Fibroblast of lung (primary cell): ENCODE measurements around the gene HLA-C. TPM values are rescaled to one million over a fixed set of nuclear protein-coding genes. Genes with fewer than 3 reads are reported as not detected.

ENCODE experiments used
- DNase-seq, 2 donors: peaks; one replicate each; pipeline versions ENCODE4 v3.0.0 to v3.0.0-alpha.2; 2010; ENCODE audit warnings: low read depth in 2 of 2
- H2AFZ ChIP-seq: 2 replicates; pipeline ENCODE4 v1.5.1; 2012; ENCODE audit warnings: low read length, control low read depth, inconsistent platforms
- H3K27ac ChIP-seq: 2 replicates; pipeline ENCODE4 v1.5.1; 2011; ENCODE audit warnings: low read length, control low read depth; ENCODE audit not compliant: insufficient read depth
- H3K27me3 ChIP-seq: 2 replicates; pipeline ENCODE4 v1.5.1; 2011; ENCODE audit warnings: mild to moderate bottlenecking, low read length; ENCODE audit not compliant: control insufficient read depth, insufficient read depth
- H3K36me3 ChIP-seq: 2 replicates; pipeline ENCODE4 v1.5.1; 2011; ENCODE audit warnings: low read length; ENCODE audit not compliant: control insufficient read depth, insufficient read depth
- H3K4me1 ChIP-seq: 2 replicates; pipeline ENCODE4 v1.5.1; 2011; ENCODE audit warnings: low read length; ENCODE audit not compliant: control insufficient read depth, insufficient read depth; ENCODE audit errors: extremely low read depth
- H3K4me2 ChIP-seq: 2 replicates; pipeline ENCODE4 v1.5.1; 2011; ENCODE audit warnings: low read length, control low read depth; ENCODE audit not compliant: insufficient read depth; ENCODE audit errors: extremely low read depth
- H3K4me3 ChIP-seq, 4 experiments: fragments of 200-600 bp in 1 of 4; sonication (generic) in 1 of 4; replicated peaks in 1 of 4; 2 replicates each; pipeline ENCODE4 v1.5.1; 2011 to 2016; ENCODE audit warnings: low read length in 4 of 4, low read depth in 3 of 4, mild to moderate bottlenecking in 3 of 4, control low read depth in 2 of 4, inconsistent platforms in 1 of 4, mixed read lengths in 1 of 4; ENCODE audit not compliant: insufficient read depth in 1 of 4; ENCODE audit errors: control extremely low read depth in 1 of 4
- H3K79me2 ChIP-seq: 2 replicates; pipeline ENCODE4 v1.5.1; 2012; ENCODE audit warnings: mild to moderate bottlenecking, low read length, inconsistent platforms; ENCODE audit not compliant: control insufficient read depth, insufficient read depth
- H3K9ac ChIP-seq: 2 replicates; pipeline ENCODE4 v1.5.1; 2011; ENCODE audit warnings: mild to moderate bottlenecking, low read length, control low read depth; ENCODE audit not compliant: insufficient read depth
- H3K9me3 ChIP-seq: 2 replicates; pipeline ENCODE4 v1.5.1; 2012; ENCODE audit warnings: low read depth, low read length; ENCODE audit not compliant: control insufficient read depth, insufficient read depth
- H4K20me1 ChIP-seq: 2 replicates; pipeline ENCODE4 v1.5.1; 2011; ENCODE audit warnings: low read length; ENCODE audit not compliant: control insufficient read depth, insufficient read depth; ENCODE audit errors: extremely low read depth
- CTCF ChIP-seq, 2 donors: IDR thresholded peaks in 1 of 2; conservative IDR thresholded peaks in 1 of 2; 1 replicate in 1 of 2; 2 replicates in 1 of 2; pipeline ENCODE4 v1.5.1; 2011 to 2012; ENCODE audit warnings: low read length in 2 of 2, control low read depth in 1 of 2, inconsistent platforms in 1 of 2, low read depth in 1 of 2, mild to moderate bottlenecking in 1 of 2
- EZH2 ChIP-seq: IDR thresholded peaks from 2 replicates; pipeline ENCODE4 v1.5.1; 2012; ENCODE audit warnings: low read length, control low read depth, mild to moderate bottlenecking; ENCODE audit errors: missing control alignments
- polyA minus RNA-seq: library from RNA; depleted of rRNA, polyadenylated mRNA; stranded (reverse); fragments of >200 nt; gene quantifications from 2 replicates; pipeline ENCODE4 v1.2.3, GENCODE V29; 2011; ENCODE audit warnings: low replicate concordance
- polyA plus RNA-seq, 2 donors: library from polyadenylated mRNA; depleted of rRNA in 1 of 2; stranded (reverse) in 1 of 2; unstranded in 1 of 2; fragments of >200 nt; gene quantifications; 2 replicates each; pipeline ENCODE4 v1.2.1, GENCODE V29; 2011 to 2012; ENCODE audit warnings: missing spikeins in 1 of 2
- total RNA-seq: library from RNA; depleted of rRNA; stranded (reverse); fragments of >200 nt; gene quantifications from 2 replicates; pipeline ENCODE4 v1.2.1, GENCODE V29; 2014

HLA-C gene
- total RNA-seq = 122 and 193 TPM in 2 replicates
- polyA plus RNA-seq = 274 and 408 TPM in 2 replicates
- 437 and 484 TPM in 2 replicates for polyA plus RNA-seq (2012)
- polyA minus RNA-seq = 359 and 618 TPM in 2 replicates

GRCh38 chr6:31271641-31272357 lies at the start of gene HLA-C:
TSS of gene HLA-C (minus strand) at chr6:31272092. CDS start at chr6:31272071, 21 bp downstream.
- no peaks in the 10 kb centered on the region for H3K4me1 ChIP-seq
- peak within 1 kb of the TSS; percentile 93 for H3K27ac ChIP-seq
- peak within 1 kb of the TSS; percentile 27 for H2AFZ ChIP-seq
- DNase-seq = peak; percentile 93 to 94
- H3K4me2 ChIP-seq = peak within 1 kb of the TSS; percentile 71
- peaks cover 6% of the 10 kb centered on the region for H3K79me2 ChIP-seq
- H3K4me3 ChIP-seq = peak within 1 kb of the TSS; percentile 58 to 71 (median 66)
- peaks cover 5% of the 10 kb centered on the region for H3K36me3 ChIP-seq
- peak within 1 kb of the TSS; percentile 92 for H3K9ac ChIP-seq
- no peaks in the 10 kb centered on the region for H3K9me3 ChIP-seq
- TF ChIP-seq EZH2 = no peak
- no peak for TF ChIP-seq CTCF (conservative IDR thresholded peaks at IDR 0.05 in 1 of 2, IDR thresholded peaks at IDR 0.05 in 1 of 2; ENCODE audit: low read depth in 1 of 2, low read length in 2 of 2)
- H4K20me1 ChIP-seq = no peaks in the 10 kb centered on the region
- peaks cover 2% of the 10 kb centered on the region for H3K27me3 ChIP-seq

- Histone ChIP-seq H3K4me3 (no peak overlapping the region), H2AFZ (no peak overlapping the region), H3K4me2 (no peak overlapping the region), H3K36me3 (no peaks in the 10 kb centered on the region), H3K4me1 (no peaks in the 10 kb centered on the region), H3K79me2 (no peaks in the 10 kb centered on the region), H3K9me3 (no peaks in the 10 kb centered on the region), H3K9ac (no peak overlapping the region), H3K27ac (no peak overlapping the region), H4K20me1 (no peaks in the 10 kb centered on the region), H3K27me3 (peaks cover 10% of the 10 kb centered on the region)
- TF ChIP-seq EZH2 (no peak), CTCF (conservative IDR thresholded peaks at IDR 0.05 in 1 of 2, IDR thresholded peaks at IDR 0.05 in 1 of 2; ENCODE audit: low read depth in 1 of 2, low read length in 2 of 2) (no peak)
- DNase-seq = no peak
These were observed 49.3 kb upstream of the HLA-C start for GRCh38 chr6:31321005-31321707.

- no peak for DNase-seq
- peaks cover 8% of the 10 kb centered on the region for H3K27me3 ChIP-seq
- H3K4me1 ChIP-seq = no peaks in the 10 kb centered on the region
- no peaks in the 10 kb centered on the region for H3K36me3 ChIP-seq
- H3K4me3 ChIP-seq = no peak overlapping the region
- no peaks in the 10 kb centered on the region for H4K20me1 ChIP-seq
- H3K4me2 ChIP-seq = no peak overlapping the region
- no peak for TF ChIP-seq EZH2
- TF ChIP-seq CTCF (conservative IDR thresholded peaks at IDR 0.05 in 1 of 2, IDR thresholded peaks at IDR 0.05 in 1 of 2; ENCODE audit: low read depth in 1 of 2, low read length in 2 of 2) = no peak
- H3K27ac ChIP-seq = no peak overlapping the region
- H3K79me2 ChIP-seq = no peaks in the 10 kb centered on the region
- no peaks in the 10 kb centered on the region for H3K9me3 ChIP-seq
- no peak overlapping the region for H3K9ac ChIP-seq
- H2AFZ ChIP-seq = no peak overlapping the region
These were observed 45.1 kb upstream of the HLA-C start for GRCh38 chr6:31317036-31317435.
